Neural crest cell (in vitro differentiated cells): Measurements from ENCODE around the gene UBXN11. TPM values are rescaled to one million over a fixed set of nuclear protein-coding genes. Genes with fewer than 3 reads are reported as not detected.

Source experiments
- DNase-seq: peaks from one replicate; pipeline ENCODE4 v3.0.0; 2021; ENCODE audit warnings: low read depth, mixed read lengths, low spot score
- H3K27ac Mint-ChIP-seq: one replicate; pipeline ENCODE4 v1.8.0; 2021; ENCODE audit warnings: mild to moderate bottlenecking, mixed read lengths; ENCODE audit not compliant: unreplicated experiment
- H3K27me3 Mint-ChIP-seq: 2 replicates; pipeline ENCODE4 v1.8.0; 2021; ENCODE audit warnings: low read depth, mild to moderate bottlenecking, mixed read lengths
- H3K36me3 Mint-ChIP-seq: 2 replicates; pipeline ENCODE4 v1.8.0; 2021; ENCODE audit warnings: low read depth, mild to moderate bottlenecking, mixed read lengths
- H3K4me1 Mint-ChIP-seq: 2 replicates; pipeline ENCODE4 v1.8.0; 2021; ENCODE audit warnings: mixed read lengths
- H3K4me3 Mint-ChIP-seq: one replicate; pipeline ENCODE4 v1.8.0; 2021; ENCODE audit warnings: mild to moderate bottlenecking, mixed read lengths
- H3K9me3 Mint-ChIP-seq: 2 replicates; pipeline ENCODE4 v1.8.0; 2021; ENCODE audit warnings: mixed read lengths
- total RNA-seq: library from RNA; stranded (reverse); gene quantifications from 2 replicates; pipeline ENCODE4 v1.2.1, GENCODE V29; 2021
- TF ChIP-seq, protein P1 (sequence below): fragments of 200-600 bp; sonication (generic); conservative IDR thresholded peaks from 2 replicates; pipeline ENCODE4 v1.5.0; 2021; ENCODE audit warnings: antibody characterized with exemption, mild to moderate bottlenecking

UBXN11 gene
- total RNA-seq, 1 donor from 2014 or later = 35.5 TPM

DNA sequence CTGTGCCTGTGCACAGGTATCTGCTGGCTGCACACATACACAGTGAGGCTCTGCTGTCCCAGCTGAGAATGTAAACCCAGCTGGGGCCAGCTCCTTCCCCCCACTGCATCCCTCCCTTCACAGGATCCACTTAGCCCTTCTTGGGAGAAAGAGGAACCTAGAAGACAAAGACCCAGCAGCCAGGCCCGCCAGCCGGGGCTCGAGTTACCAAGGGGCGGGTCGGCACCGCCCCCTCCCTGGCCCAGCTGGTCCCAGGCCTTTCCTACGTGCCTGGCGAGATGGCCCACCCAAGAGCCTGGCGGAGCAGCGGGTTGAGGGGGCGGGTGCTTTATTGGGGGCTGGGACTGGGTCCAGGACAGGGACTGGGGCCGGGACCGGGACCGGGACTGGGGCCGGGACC lies 24.5 kb downstream of the UBXN11 start:
- Mint-ChIP-seq H3K27me3 (peaks cover 5% of the 10 kb centered on the region), H3K36me3 (peaks cover 6% of the 10 kb centered on the region), H3K4me3 (peak overlapping the region; percentile 89), H3K9me3 (no peaks in the 10 kb centered on the region), H3K4me1 (peaks cover 49% of the 10 kb centered on the region), H3K27ac (peak overlapping the region; percentile 39)
- peak; percentile 42 for DNase-seq
- TF ChIP-seq, protein P1, sequence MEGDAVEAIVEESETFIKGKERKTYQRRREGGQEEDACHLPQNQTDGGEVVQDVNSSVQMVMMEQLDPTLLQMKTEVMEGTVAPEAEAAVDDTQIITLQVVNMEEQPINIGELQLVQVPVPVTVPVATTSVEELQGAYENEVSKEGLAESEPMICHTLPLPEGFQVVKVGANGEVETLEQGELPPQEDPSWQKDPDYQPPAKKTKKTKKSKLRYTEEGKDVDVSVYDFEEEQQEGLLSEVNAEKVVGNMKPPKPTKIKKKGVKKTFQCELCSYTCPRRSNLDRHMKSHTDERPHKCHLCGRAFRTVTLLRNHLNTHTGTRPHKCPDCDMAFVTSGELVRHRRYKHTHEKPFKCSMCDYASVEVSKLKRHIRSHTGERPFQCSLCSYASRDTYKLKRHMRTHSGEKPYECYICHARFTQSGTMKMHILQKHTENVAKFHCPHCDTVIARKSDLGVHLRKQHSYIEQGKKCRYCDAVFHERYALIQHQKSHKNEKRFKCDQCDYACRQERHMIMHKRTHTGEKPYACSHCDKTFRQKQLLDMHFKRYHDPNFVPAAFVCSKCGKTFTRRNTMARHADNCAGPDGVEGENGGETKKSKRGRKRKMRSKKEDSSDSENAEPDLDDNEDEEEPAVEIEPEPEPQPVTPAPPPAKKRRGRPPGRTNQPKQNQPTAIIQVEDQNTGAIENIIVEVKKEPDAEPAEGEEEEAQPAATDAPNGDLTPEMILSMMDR = no peak

- peaks cover 5% of the 10 kb centered on the region for H3K27me3 Mint-ChIP-seq
- H3K36me3 Mint-ChIP-seq = peaks cover 8% of the 10 kb centered on the region
- peak overlapping the region; percentile 39 for H3K27ac Mint-ChIP-seq
- peak overlapping the region; percentile 89 for H3K4me3 Mint-ChIP-seq
- H3K9me3 Mint-ChIP-seq = no peaks in the 10 kb centered on the region
- no peak for DNase-seq
- H3K4me1 Mint-ChIP-seq = peaks cover 51% of the 10 kb centered on the region
- TF ChIP-seq, protein P1 = no peak
Measured at GRCh38 chr1:26281091-26281958, 25.1 kb downstream of the UBXN11 start.

DNA sequence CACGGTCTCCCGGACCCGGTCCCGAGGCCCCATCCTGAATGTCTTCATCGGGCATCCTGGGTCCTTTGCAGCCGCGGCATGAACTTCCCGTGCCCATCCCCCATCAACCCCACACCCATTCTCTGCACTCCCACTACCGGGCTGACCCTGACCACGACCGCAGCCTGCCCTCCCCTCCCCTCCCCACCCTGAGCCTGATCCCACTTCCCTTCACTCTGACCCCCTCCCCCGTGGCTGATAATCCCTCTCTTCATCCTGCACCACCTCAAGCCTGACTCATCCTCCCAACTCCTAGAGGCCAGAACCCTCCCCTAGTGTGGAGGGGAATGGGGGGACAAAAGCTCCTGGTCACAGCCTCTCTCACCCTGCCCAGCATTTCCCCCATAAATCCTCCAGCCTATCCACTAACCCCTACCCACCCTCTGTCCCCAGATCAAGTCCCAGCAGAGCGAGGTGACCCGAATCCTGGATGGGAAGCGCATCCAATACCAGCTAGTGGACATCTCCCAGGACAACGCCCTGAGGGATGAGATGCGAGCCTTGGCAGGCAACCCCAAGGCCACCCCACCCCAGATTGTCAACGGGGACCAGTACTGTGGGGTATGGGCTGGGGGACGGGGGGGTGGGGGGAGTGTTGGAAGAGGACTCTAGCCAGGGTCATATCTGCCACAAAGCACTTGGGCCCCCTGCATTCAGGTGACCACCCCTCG lies 25.9 kb downstream of the UBXN11 start:
- Mint-ChIP-seq H3K27me3 (peaks cover 5% of the 10 kb centered on the region), H3K27ac (peak overlapping the region; percentile 59), H3K4me3 (peak overlapping the region; percentile 89), H3K36me3 (peaks cover 10% of the 10 kb centered on the region), H3K9me3 (no peaks in the 10 kb centered on the region), H3K4me1 (peaks cover 51% of the 10 kb centered on the region)
- TF ChIP-seq, protein P1 = no peak
- DNase-seq = no peak

DNA sequence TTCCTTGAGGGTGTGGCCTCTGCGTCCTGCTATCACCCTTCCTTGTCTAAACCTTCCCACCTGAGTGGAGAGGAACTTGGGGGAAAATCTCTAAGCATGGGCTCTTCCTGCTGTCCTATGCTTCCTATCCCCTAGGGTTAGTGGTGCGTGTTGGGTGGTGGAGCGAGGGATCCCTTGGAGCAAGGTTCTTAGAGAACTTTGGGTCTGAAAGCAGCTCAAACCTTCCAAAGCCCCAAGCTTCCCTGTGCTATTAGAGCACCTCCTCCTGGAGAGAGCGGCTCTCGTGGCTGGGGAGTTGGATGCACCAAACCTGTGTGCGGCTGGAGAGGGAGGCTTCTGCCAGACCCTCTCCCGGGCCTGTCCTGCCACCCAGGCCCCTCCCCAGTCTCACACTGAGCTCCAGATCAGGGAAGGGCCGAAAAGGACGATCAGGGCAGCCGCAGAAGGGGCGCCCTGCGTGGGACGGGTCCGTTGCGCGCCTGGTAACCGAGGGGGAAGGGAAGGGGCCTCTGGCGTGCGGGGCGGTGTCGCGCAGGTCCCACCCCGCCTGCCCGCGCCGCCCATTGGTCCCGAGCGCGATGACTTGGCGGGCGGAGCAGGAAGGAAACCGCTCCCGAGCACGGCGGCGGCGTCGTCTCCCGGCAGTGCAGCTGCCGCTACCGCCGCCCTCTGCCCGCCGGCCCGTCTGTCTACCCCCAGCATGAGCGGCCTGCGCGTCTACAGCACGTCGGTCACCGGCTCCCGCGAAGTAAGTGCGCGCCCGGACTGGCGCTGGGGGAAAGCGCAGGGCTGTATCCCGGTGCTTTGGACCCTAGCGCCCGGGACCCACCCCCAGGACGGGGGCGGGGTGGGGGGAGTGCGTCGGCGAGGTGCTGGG lies 26.7 kb downstream of the UBXN11 start, which contains the start of gene SH3BGRL3:
SH3BGRL3 (plus strand) TSS at position 631 of the 877 bp plus-strand sequence; CDS start at position 701, 70 bp downstream.
- Mint-ChIP-seq H3K9me3 (no peaks in the 10 kb centered on the region), H3K4me1 (peaks cover 46% of the 10 kb centered on the region), H3K36me3 (peaks cover 11% of the 10 kb centered on the region), H3K4me3 (peak within 1 kb of the TSS; percentile 92), H3K27me3 (peaks cover 5% of the 10 kb centered on the region), H3K27ac (peak within 1 kb of the TSS; percentile 59)
- peak; percentile 66 for DNase-seq
- TF ChIP-seq, protein P1 = peak; percentile 57
